ENCODE results near the gene DDX1.
"Not testable (repeated sequence)": the region's sequence is repeated elsewhere in the genome, so short reads cannot be mapped to it uniquely, and the experiment has no call there.

Gene DDX1

DNA sequence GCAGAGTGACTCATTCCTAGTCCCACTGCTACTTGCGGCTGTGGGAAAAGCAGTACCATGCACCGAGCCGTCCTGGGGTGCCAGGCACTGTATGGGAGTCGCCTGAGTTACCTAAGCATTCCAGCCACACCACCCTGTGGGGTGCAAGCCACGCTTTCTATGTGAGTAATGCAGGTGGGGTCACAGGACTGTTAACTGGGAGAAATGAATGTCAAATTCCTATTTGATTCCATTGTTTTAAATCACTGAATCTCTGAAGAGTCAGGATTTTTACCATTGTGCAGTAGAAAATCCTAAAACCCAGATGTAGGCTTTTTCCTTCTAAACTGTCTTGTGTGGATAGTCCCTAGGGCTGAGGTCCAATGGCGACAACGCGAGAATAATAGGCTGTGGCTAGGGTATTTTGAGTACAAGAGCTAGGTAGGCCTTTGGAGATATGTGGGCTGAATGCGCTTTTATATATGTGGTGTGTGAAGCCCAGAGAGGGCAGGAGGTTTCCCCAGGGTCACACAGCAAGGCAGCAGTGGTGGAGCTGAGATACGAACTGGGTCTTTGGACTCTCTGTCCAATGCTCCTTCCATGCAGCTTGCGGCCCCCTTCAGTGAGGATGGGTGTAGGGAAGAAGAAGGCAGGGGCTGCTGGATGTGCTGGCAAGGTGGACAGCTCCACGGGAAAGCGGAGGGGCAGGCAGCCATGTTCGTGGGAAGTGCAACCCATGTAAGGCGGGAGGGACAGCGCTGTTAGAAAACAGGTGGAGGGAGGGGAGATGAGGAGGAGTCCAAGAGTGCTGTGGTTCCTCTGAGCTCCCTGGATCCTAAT lies 83.2 kb downstream of the DDX1 start:
- DNase-seq (ENCODE audit: extremely low read depth, low read depth) = no peak
- TF ChIP-seq, protein P1, sequence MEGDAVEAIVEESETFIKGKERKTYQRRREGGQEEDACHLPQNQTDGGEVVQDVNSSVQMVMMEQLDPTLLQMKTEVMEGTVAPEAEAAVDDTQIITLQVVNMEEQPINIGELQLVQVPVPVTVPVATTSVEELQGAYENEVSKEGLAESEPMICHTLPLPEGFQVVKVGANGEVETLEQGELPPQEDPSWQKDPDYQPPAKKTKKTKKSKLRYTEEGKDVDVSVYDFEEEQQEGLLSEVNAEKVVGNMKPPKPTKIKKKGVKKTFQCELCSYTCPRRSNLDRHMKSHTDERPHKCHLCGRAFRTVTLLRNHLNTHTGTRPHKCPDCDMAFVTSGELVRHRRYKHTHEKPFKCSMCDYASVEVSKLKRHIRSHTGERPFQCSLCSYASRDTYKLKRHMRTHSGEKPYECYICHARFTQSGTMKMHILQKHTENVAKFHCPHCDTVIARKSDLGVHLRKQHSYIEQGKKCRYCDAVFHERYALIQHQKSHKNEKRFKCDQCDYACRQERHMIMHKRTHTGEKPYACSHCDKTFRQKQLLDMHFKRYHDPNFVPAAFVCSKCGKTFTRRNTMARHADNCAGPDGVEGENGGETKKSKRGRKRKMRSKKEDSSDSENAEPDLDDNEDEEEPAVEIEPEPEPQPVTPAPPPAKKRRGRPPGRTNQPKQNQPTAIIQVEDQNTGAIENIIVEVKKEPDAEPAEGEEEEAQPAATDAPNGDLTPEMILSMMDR (IDR thresholded peaks at IDR 0.05; ENCODE audit: low read depth, low read length) = no peak

DNA sequence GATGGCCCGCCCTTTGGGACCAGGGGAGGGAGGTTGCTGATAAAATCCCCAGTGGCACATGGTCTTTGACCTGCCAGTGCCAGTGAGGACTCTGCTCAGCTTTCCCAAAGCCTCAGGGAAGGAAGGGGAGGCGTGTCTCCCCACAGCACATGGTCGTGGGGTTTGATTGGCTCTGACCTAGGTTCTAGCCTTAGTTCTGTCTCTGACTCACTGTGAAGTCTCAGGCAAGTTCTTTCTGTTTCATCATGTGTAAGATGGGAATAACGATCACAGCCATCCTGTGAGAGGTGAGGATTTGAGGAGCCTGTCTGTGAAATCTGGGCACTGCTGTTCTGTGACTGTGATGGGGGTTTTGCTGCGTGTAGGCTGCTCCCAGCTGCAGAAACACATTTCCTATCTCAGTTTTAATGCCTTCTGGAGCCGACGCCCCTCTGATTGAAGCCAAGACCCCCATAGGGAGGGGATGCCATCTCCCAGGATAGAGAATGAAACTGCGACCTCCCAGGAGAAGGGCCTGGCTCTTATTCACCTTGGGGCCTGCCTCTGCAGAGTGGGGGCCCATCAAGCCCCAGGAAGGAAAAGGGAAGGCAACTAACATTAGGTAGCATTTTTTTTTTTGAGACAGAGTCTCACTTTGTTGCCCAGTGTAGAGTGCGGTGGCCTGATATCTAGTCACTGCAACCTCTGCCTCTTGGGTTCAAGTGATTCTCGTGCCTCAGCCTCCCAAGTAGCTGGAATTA lies 84.0 kb downstream of the DDX1 start:
- DNase-seq (ENCODE audit: extremely low read depth, low read depth) = no peak
- TF ChIP-seq, protein P1 (IDR thresholded peaks at IDR 0.05; ENCODE audit: low read depth, low read length) = no peak

DNA sequence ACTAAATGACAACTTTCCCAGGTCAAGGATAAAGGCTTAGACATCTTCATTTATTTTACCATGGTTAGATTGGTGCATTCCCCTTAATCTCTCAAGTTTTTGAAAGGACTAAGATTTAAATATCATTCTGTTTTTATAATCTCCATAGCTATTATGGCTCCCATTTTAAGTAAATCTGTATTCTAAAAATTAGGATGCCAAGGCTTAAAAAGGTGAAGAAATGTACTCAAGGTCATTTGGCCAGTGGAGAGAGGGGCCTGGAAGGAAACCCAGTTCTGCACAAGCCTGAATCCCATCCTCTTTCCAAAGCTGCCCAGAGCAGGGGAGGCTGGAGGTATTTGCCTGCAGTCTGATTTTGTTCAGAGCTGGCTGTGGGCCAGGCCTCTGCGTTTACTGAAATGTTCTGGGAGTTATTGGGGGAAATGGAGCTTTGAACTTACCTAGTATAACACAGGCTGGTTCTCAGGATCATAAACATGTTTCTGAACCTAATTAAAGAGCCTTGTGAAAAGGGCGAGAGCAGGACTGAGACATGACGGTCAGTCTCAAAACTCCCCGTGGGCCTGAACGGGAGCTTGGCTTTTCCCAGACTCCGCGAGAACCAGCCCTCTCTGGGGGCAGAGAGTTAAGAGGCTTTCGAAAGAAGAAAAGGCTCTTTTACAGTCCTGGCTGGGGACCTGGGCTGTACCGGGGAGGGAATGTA lies 85.6 kb downstream of the DDX1 start:
- TF ChIP-seq, protein P1 (IDR thresholded peaks at IDR 0.05; ENCODE audit: low read depth, low read length) = no peak
- DNase-seq (ENCODE audit: extremely low read depth, low read depth) = no peak

DNA sequence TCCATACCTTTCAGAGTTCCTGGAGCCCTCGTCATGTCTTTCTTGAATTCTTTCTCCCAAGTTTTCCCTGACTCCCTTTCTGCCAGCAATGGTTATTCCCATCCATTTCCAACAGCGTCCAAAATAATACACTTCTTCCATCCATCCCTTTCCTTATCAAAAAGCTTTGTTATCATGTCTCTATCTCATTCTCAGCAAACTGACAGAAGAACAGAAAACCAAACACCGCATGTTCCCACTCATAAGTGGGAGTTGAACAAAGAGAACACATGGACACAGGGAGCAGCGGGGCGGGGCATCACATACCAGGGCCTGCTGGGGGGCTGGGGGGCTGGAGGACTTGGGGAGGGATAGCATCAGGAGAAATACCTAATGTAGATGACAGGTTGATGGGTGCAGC lies 86.7 kb downstream of the DDX1 start:
- TF ChIP-seq, protein P1 (IDR thresholded peaks at IDR 0.05; ENCODE audit: low read depth, low read length) = no peak
- no peak for DNase-seq (ENCODE audit: extremely low read depth, low read depth)

DNA sequence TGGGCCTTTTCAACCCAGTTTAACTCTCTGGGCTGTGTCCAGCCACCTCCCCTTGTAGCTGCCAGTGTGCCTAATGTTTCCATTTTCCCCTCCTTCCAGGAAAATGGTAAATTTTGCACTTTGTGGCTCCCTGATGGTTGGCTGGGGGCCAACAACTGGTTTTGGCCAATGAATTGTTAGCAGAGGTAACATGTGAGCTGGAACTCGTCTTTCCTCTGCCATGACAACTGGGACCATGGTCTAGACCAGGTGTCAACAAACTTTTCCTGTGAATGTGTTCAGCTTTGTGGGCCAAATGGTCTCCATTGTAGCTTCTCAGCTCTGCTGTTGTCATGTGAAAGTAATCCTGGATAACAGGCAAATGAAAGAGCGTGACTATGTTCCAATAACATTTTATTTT lies 87.2 kb downstream of the DDX1 start:
- TF ChIP-seq, protein P1 (IDR thresholded peaks at IDR 0.05; ENCODE audit: low read depth, low read length) = no peak
- DNase-seq (ENCODE audit: extremely low read depth, low read depth) = no peak

DNA sequence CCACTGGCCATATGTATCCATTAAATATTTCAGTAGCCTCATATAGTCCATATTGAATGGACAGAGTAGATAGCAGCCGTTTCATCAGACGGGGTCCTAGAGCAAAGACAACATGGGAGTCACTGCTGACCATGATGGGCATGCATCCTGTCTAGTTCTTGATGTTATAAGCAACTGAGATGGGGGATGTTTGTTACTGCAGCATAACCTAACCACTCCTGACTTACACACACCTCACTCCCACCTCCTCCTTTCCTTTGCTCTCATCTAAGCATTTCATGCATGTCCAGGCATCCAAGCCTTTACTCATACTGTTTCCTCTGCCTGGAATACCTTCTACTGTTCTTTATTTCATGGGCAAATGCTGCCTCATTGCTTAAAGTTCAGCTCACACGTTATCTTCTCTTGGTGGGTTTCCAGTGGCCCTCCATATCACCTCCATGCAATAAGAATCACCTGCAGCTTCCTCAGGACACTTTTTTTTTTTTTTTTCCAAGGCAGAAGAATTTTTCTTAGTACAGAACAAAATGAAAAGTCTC lies 87.8 kb downstream of the DDX1 start:
- TF ChIP-seq, protein P1 (IDR thresholded peaks at IDR 0.05; ENCODE audit: low read depth, low read length) = no peak

DNA sequence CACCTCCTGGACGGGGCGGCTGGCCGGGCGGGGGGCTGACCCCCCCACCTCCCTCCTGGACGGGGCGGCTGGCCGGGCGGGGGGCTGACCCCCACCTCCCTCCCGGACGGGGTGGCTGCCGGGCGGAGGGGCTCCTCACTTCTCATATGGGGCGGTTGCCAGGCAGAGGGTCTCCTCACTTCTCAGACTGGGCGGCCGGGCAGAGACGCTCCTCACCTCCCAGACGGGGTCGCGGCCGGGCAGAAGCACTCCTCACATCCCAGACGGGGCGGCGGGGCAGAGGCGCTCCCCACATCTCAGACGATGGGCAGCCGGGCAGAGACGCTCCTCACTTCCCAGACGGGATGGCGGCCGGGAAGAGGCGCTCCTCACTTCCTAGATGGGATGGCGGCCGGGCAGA lies 88.5 kb downstream of the DDX1 start:
- not testable (repeated sequence) for DNase-seq (ENCODE audit: extremely low read depth, low read depth)

More for the DNA sequence above, 87.8 kb downstream of the DDX1 start:
- DNase-seq (ENCODE audit: extremely low read depth, low read depth) = no peak
